DND-41 (cell line): ENCODE data around the gene ZNF625.
A peak's percentile ranks its signal among the peaks of the same experiment; 100 is the strongest.

Experiments used
- ATAC-seq: fragments of 200-7000 bp; cut with Tn5 transposase; 3 replicates; pipeline ENCODE4 v1.9.1; 2021; ENCODE audit warnings: low read depth; ENCODE audit not compliant: insufficient read depth
- DNase-seq: peaks from one replicate; pipeline ENCODE4 v3.0.0-alpha.2; 2020
- H2AFZ ChIP-seq: 2 replicates; pipeline ENCODE4 v1.6.0; 2012; ENCODE audit warnings: low read depth, low read length
- H3K27ac ChIP-seq: 2 replicates; pipeline ENCODE4 v1.5.1; 2012; ENCODE audit warnings: low read length, inconsistent platforms
- H3K27me3 ChIP-seq: fragments of 200-600 bp; sonication (generic); 2 replicates; pipeline ENCODE4 v1.6.0; 2012; ENCODE audit warnings: low read length, mild to moderate bottlenecking, inconsistent platforms; ENCODE audit not compliant: insufficient read depth, poor library complexity
- H3K36me3 ChIP-seq: 2 replicates; pipeline ENCODE4 v1.5.1; 2012; ENCODE audit warnings: low read length, inconsistent platforms; ENCODE audit not compliant: insufficient read depth
- H3K4me1 ChIP-seq: 2 replicates; pipeline ENCODE4 v1.5.1; 2012; ENCODE audit warnings: mild to moderate bottlenecking, low read length; ENCODE audit not compliant: insufficient read depth
- H3K4me2 ChIP-seq: 2 replicates; pipeline ENCODE4 v1.6.0; 2012; ENCODE audit warnings: mild to moderate bottlenecking, moderate library complexity, low read length, inconsistent platforms; ENCODE audit not compliant: insufficient read depth
- H3K4me3 ChIP-seq, 2 experiments: fragments of 200-600 bp in 1 of 2; shearing (Covaris generic) in 1 of 2; 2 replicates each; pipeline ENCODE4 v1.5.1; 2012 to 2016; ENCODE audit warnings: inconsistent platforms in 2 of 2, low read length in 2 of 2, mild to moderate bottlenecking in 2 of 2, low read depth in 1 of 2, moderate library complexity in 1 of 2
- H3K79me2 ChIP-seq: 2 replicates; pipeline ENCODE4 v1.6.0; 2012; ENCODE audit warnings: low read length, inconsistent platforms; ENCODE audit not compliant: insufficient read depth
- H3K9ac ChIP-seq: 2 replicates; pipeline ENCODE4 v1.6.0; 2012; ENCODE audit warnings: low read depth, mild to moderate bottlenecking, inconsistent platforms, low read length, moderate library complexity
- H3K9me3 ChIP-seq: 2 replicates; pipeline ENCODE4 v1.5.1; 2012; ENCODE audit warnings: low read length, moderate library complexity, mild to moderate bottlenecking, inconsistent platforms; ENCODE audit not compliant: insufficient read depth, severe bottlenecking
- H4K20me1 ChIP-seq: 2 replicates; pipeline ENCODE4 v1.6.0; 2012; ENCODE audit warnings: low read length; ENCODE audit not compliant: insufficient read depth
- EZH2 ChIP-seq: IDR thresholded peaks from 3 replicates; pipeline ENCODE4 v1.6.1; 2012; ENCODE audit warnings: borderline replicate concordance, low read depth, mild to moderate bottlenecking, moderate library complexity, low read length, inconsistent platforms; ENCODE audit not compliant: severe bottlenecking
- TF ChIP-seq, protein P1 (sequence below): IDR thresholded peaks from 2 replicates; pipeline ENCODE4 v1.5.1; 2012; ENCODE audit warnings: borderline replicate concordance, low read length, moderate library complexity, mild to moderate bottlenecking; ENCODE audit not compliant: poor library complexity, severe bottlenecking; ENCODE audit errors: extremely low read depth

ZNF625 gene

DNA sequence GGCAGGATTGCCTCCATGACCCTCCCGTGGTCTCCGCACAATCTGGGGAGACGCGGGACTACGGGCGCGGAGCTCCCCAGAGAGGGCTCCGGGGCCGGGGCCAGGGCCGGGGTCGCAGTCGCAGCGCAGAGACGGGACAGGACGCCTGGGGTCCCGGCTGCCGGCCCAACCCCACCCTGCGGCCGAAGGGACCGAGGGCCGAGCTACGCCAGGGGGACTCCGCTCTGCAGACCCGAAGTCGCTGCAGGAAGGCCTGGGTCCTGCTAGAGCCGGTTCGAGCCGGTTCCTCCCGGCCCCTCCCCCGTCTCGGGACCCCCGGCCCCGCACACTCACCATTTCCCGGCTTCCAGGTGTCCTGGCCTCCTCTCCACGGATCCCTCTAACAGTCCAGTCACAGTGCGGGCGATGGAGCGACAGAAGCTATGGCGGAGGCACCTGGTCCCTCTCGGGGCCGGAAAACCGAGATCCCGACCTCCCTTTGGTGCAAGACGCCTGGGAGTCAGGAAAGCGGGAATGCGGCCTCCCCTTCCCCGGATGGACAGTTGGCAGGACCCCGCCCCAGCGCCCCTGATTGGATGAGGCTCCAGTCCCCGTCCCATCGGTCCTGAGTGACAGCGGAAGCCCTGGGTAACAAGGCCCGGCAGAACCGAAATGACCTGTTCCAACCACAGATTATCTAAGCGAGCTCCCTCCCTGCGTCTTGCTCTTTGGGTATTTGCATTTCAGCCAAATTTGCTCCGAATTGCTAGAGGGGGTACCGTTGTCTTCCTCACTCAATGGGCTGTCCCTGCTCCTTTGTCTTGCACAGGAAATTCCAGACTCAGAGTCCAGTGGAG, at the start of gene ZNF625:
Gene ZNF625, minus strand, starts transcription at position 512 of the 836 bp plus-strand sequence. Its CDS starts 176 bp downstream, at position 336.
- TF ChIP-seq, protein P1, sequence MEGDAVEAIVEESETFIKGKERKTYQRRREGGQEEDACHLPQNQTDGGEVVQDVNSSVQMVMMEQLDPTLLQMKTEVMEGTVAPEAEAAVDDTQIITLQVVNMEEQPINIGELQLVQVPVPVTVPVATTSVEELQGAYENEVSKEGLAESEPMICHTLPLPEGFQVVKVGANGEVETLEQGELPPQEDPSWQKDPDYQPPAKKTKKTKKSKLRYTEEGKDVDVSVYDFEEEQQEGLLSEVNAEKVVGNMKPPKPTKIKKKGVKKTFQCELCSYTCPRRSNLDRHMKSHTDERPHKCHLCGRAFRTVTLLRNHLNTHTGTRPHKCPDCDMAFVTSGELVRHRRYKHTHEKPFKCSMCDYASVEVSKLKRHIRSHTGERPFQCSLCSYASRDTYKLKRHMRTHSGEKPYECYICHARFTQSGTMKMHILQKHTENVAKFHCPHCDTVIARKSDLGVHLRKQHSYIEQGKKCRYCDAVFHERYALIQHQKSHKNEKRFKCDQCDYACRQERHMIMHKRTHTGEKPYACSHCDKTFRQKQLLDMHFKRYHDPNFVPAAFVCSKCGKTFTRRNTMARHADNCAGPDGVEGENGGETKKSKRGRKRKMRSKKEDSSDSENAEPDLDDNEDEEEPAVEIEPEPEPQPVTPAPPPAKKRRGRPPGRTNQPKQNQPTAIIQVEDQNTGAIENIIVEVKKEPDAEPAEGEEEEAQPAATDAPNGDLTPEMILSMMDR, result no peak
- no peak for TF ChIP-seq EZH2
- ATAC-seq (peak; percentile 84), DNase-seq (peak; percentile 61)
- H3K79me2 ChIP-seq, result peaks cover 19% of the 10 kb centered on the region
- H3K4me3 ChIP-seq, result peak within 1 kb of the TSS; percentile 66 to 85; a peak in 3 of 4 replicates
- peak within 1 kb of the TSS; percentile 74 for H3K9ac ChIP-seq
- H3K4me2 ChIP-seq, result peak within 1 kb of the TSS; percentile 84
- H2AFZ ChIP-seq, result peak within 1 kb of the TSS; percentile 91
- H4K20me1 ChIP-seq, result no peaks in the 10 kb centered on the region
- H3K9me3 ChIP-seq, result no peaks in the 10 kb centered on the region
- peak within 1 kb of the TSS; percentile 82 for H3K27ac ChIP-seq
- H3K27me3 ChIP-seq, result no peaks in the 10 kb centered on the region
- peaks cover 20% of the 10 kb centered on the region; the same call in 1 of the 2 replicates for H3K4me1 ChIP-seq
- 0 out of 2 replicates have a peak, but pooled peaks cover 3% of the 10 kb centered on the region for H3K36me3 ChIP-seq

DNA sequence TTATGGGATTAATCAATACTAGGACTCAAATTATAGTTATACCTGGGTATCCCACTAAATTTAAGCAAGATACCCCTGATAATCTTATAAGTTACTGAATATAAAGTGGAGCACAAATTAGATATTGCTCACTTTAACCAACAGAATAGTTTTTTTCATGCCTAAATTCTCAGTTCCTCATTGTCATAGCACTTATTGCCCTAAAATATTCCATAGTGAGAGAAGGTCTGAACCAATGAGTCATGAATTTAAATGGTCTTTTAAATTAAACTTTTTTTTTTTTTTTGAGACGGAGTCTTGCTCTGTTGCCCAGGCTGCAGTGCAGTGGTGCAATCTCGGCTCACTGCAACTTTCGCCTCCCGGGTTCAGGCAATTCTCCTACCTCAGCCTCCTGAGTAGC, 48.8 kb upstream of the ZNF625 start:
- Histone ChIP-seq H4K20me1 (no peaks in the 10 kb centered on the region), H3K36me3 (peaks cover 33% of the 10 kb centered on the region), H3K27me3 (no peaks in the 10 kb centered on the region), H3K27ac (no peak overlapping the region), H3K4me1 (no peaks in the 10 kb centered on the region), H3K9ac (no peak overlapping the region), H2AFZ (no peak overlapping the region), H3K4me2 (no peak overlapping the region), H3K4me3 (no peak overlapping the region), H3K79me2 (peaks cover 10% of the 10 kb centered on the region; the same call in 1 of the 2 replicates), H3K9me3 (peaks cover 14% of the 10 kb centered on the region)
- ATAC-seq (no peak), DNase-seq (no peak)
- TF ChIP-seq, protein P1, result no peak
- no peak for TF ChIP-seq EZH2

DNA sequence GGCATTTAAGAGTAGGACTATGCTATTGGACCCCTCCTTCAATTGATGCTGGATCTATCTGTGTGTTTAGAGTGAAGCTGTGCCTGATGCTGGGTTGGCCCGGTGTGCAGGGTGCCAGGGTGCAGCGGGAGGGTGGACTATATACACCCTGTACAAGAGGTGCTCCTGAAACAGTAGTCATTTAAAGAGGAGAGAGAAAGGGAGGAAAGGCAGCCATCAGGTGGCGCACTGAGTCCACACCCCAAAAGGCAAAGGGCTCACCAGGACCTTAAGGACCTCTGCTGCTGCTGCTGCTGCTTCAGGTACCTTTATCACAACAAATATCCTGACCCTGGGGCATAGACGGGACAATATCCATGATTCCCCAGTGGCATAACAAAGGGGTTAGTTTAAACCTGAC, 45.7 kb upstream of the ZNF625 start:
- 0 out of 3 replicates have a peak, but pooled peaks have one; percentile 59 for ATAC-seq
- TF ChIP-seq, protein P1, result peak; percentile 54
- TF ChIP-seq EZH2, result no peak

More for the DNA sequence above, 45.7 kb upstream of the ZNF625 start:
- peaks cover 5% of the 10 kb centered on the region; the same call in 1 of the 2 replicates for H3K4me1 ChIP-seq
- DNase-seq, result peak; percentile 39
- no peak overlapping the region for H3K9ac ChIP-seq
- no peaks in the 10 kb centered on the region for H4K20me1 ChIP-seq
- peaks cover 16% of the 10 kb centered on the region for H3K36me3 ChIP-seq
- H3K9me3 ChIP-seq, result peaks cover 8% of the 10 kb centered on the region
- H3K27ac ChIP-seq, result no peak overlapping the region
- H3K27me3 ChIP-seq, result no peaks in the 10 kb centered on the region
- H3K4me2 ChIP-seq, result no peak overlapping the region
- peaks cover 21% of the 10 kb centered on the region for H3K79me2 ChIP-seq
- no peak overlapping the region for H3K4me3 ChIP-seq
- H2AFZ ChIP-seq, result no peak overlapping the region
